Measurements from ENCODE around the gene TUBGCP3. TPM values are rescaled to one million over a fixed set of nuclear protein-coding genes. Genes with fewer than 3 reads are reported as not detected.
"Not testable (repeated sequence)": the region's sequence is repeated elsewhere in the genome, so short reads cannot be mapped to it uniquely, and the experiment has no call there.

Gene TUBGCP3
- total RNA-seq, 1 experiment from 2014 or later, result 12.2 TPM

GRCh38 chr13:112579310-112579843, 8.6 kb downstream of the TUBGCP3 start:
- DNase-seq (ENCODE audit: low read depth), result no peak

- no peak for DNase-seq (ENCODE audit: low read depth)
These were observed 11.2 kb downstream of the TUBGCP3 start for GRCh38 chr13:112576768-112577167.

- DNase-seq (ENCODE audit: low read depth), result no peak
These were observed 11.8 kb downstream of the TUBGCP3 start for GRCh38 chr13:112576191-112576590.

GRCh38 chr13:112575675-112576074, 12.3 kb downstream of the TUBGCP3 start:
- DNase-seq (ENCODE audit: low read depth), result no peak

- DNase-seq (ENCODE audit: low read depth), result no peak
These were observed 12.9 kb downstream of the TUBGCP3 start for GRCh38 chr13:112574834-112575613.

- DNase-seq (ENCODE audit: low read depth), result no peak
These were observed 13.5 kb downstream of the TUBGCP3 start for GRCh38 chr13:112574416-112574815.

- DNase-seq (ENCODE audit: low read depth), result no peak
These were observed 14.2 kb downstream of the TUBGCP3 start for GRCh38 chr13:112573710-112574109.

GRCh38 chr13:112572366-112572765, 15.6 kb downstream of the TUBGCP3 start:
- no peak for DNase-seq (ENCODE audit: low read depth)

GRCh38 chr13:112569821-112570220, 18.1 kb downstream of the TUBGCP3 start:
- DNase-seq (ENCODE audit: low read depth), result no peak

- DNase-seq (ENCODE audit: low read depth), result no peak
These were observed 20.6 kb downstream of the TUBGCP3 start for GRCh38 chr13:112567161-112567862.

GRCh38 chr13:112562786-112563383, 25.1 kb downstream of the TUBGCP3 start:
- no peak for DNase-seq (ENCODE audit: low read depth)

- no peak for DNase-seq (ENCODE audit: low read depth)
These were observed 25.7 kb downstream of the TUBGCP3 start for GRCh38 chr13:112562254-112562653.

GRCh38 chr13:112561478-112561877, 26.5 kb downstream of the TUBGCP3 start:
- no peak for DNase-seq (ENCODE audit: low read depth)

- no peak for DNase-seq (ENCODE audit: low read depth)
These were observed 29.1 kb downstream of the TUBGCP3 start for GRCh38 chr13:112558696-112559418.

- DNase-seq (ENCODE audit: low read depth), result no peak
These were observed 31.4 kb downstream of the TUBGCP3 start for GRCh38 chr13:112556600-112556999.

- DNase-seq (ENCODE audit: low read depth), result no peak
These were observed 33.6 kb downstream of the TUBGCP3 start for GRCh38 chr13:112554214-112554850.

- DNase-seq (ENCODE audit: low read depth), result not testable (repeated sequence)
These were observed 39.0 kb downstream of the TUBGCP3 start for GRCh38 chr13:112548975-112549374.

GRCh38 chr13:112545856-112546255, 42.1 kb downstream of the TUBGCP3 start:
- DNase-seq (ENCODE audit: low read depth), result no peak

- DNase-seq (ENCODE audit: low read depth), result no peak
These were observed 54.9 kb downstream of the TUBGCP3 start for GRCh38 chr13:112532837-112533745.

- no peak for DNase-seq (ENCODE audit: low read depth)
These were observed 56.6 kb downstream of the TUBGCP3 start for GRCh38 chr13:112531263-112531794.

Data from Daoy (cell line).